ENCODE measurements around the gene EHD4.

DNA sequence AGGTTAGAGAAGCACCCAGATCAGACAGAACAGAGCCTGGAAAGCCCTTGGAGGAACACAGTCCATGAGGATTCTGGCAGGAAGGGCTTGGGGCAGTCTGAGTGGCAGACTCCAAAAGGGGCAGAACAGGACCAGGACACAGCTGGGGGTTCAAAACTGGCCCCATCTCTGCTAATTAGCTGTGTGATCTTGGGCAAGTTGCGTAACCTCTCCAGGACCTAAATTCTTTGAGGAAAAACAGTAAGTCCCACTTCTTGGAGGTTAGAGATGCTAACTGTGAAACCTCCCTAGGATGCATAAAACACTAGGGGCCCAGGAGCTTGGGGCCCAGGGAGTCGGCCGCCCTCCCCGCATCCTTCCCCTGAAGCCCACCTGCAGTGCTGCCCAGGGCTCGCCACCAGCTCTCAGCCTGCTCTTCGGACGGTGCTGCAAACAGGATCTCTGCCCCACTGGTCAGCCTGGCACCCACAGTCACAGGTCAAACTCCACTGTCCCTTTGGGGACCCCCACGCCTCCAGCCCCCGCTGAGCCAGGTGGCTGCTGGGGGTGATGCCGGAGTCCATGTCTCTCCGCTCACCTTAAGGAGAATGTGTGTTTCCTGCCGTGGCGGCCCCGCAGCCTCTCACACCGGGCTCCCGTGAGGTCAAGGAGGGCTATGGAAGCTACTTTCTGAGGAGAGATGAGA is 121.7 kb downstream of the EHD4 start:
- TF ChIP-seq, protein P1, sequence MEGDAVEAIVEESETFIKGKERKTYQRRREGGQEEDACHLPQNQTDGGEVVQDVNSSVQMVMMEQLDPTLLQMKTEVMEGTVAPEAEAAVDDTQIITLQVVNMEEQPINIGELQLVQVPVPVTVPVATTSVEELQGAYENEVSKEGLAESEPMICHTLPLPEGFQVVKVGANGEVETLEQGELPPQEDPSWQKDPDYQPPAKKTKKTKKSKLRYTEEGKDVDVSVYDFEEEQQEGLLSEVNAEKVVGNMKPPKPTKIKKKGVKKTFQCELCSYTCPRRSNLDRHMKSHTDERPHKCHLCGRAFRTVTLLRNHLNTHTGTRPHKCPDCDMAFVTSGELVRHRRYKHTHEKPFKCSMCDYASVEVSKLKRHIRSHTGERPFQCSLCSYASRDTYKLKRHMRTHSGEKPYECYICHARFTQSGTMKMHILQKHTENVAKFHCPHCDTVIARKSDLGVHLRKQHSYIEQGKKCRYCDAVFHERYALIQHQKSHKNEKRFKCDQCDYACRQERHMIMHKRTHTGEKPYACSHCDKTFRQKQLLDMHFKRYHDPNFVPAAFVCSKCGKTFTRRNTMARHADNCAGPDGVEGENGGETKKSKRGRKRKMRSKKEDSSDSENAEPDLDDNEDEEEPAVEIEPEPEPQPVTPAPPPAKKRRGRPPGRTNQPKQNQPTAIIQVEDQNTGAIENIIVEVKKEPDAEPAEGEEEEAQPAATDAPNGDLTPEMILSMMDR (IDR thresholded peaks at IDR 0.05; ENCODE audit: low read depth, low read length): no peak
- TF ChIP-seq EZH2phosphoT487 (IDR thresholded peaks at IDR 0.05; ENCODE audit: low read depth): no peak
